ENCODE results near the gene NTM.

NTM gene

GRCh38 chr11:131375915-131376314, 5.5 kb downstream of the NTM start:
- H3K27me3 ChIP-seq (ENCODE audit: insufficient read depth, low read length) = no peaks in the 10 kb centered on the region
- H3K9ac ChIP-seq (ENCODE audit: low read length) = no peak overlapping the region
- no peaks in the 10 kb centered on the region for H3K79me2 ChIP-seq (ENCODE audit: insufficient read depth, low read length)
- no peak overlapping the region for H3K27ac ChIP-seq (ENCODE audit: low read depth, low read length, poor library complexity, severe bottlenecking)
- H3K4me1 ChIP-seq (ENCODE audit: insufficient read depth, low read length, severe bottlenecking) = no peaks in the 10 kb centered on the region
- H3K36me3 ChIP-seq (ENCODE audit: insufficient read depth, low read length) = no peaks in the 10 kb centered on the region
- H2AFZ ChIP-seq (ENCODE audit: low read length) = no peak overlapping the region
- H3K4me3 ChIP-seq (ENCODE audit: low read depth, low read length, poor library complexity, severe bottlenecking) = no peak overlapping the region
- no peaks in the 10 kb centered on the region for H3K9me2 ChIP-seq (ENCODE audit: low read depth, low read length)
- H3K9me3 ChIP-seq (ENCODE audit: low read length) = no peaks in the 10 kb centered on the region
- TF ChIP-seq EZH2 (IDR thresholded peaks at IDR 0.05; ENCODE audit: borderline replicate concordance, low read length) (no peak), CTCF (IDR thresholded peaks at IDR 0.05; ENCODE audit: low read length) (no peak)
- no peak overlapping the region for H3K4me2 ChIP-seq (ENCODE audit: low read length)
- H3F3A ChIP-seq (ENCODE audit: insufficient read depth, low read length) = no peaks in the 10 kb centered on the region
- H4K20me1 ChIP-seq (ENCODE audit: insufficient read depth, low read length) = no peaks in the 10 kb centered on the region

DNA sequence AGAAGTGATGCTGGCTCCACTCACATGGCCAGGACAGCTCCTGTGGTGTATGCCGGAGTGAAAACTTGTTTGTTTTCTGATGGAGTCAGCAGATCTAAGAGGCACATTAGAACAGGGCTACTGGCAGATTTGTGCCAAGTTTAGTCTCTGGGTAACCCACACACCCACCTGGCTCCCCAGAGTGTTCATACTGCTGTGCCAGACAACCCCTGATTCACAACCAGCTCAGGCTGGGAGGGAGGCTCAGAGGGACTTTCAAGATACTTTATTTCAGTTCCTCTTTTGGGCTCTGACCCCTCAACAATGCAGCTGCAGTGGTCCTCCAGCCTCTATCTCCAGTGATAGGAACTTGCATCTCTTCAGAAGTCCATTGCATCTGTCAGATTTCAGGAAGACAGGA, 8.5 kb downstream of the NTM start:
- no peaks in the 10 kb centered on the region for H3F3A ChIP-seq (ENCODE audit: insufficient read depth, low read length)

GRCh38 chr11:131385763-131386390, 15.5 kb downstream of the NTM start:
- Histone ChIP-seq H3K79me2 (ENCODE audit: insufficient read depth, low read length) (no peaks in the 10 kb centered on the region), H3K4me3 (ENCODE audit: low read depth, low read length, poor library complexity, severe bottlenecking) (no peak overlapping the region), H3K4me1 (ENCODE audit: insufficient read depth, low read length, severe bottlenecking) (no peaks in the 10 kb centered on the region), H3K4me2 (ENCODE audit: low read length) (no peak overlapping the region), H3K27me3 (ENCODE audit: insufficient read depth, low read length) (no peaks in the 10 kb centered on the region), H3K9me3 (ENCODE audit: low read length) (no peaks in the 10 kb centered on the region), H3K27ac (ENCODE audit: low read depth, low read length, poor library complexity, severe bottlenecking) (no peak overlapping the region), H3K36me3 (ENCODE audit: insufficient read depth, low read length) (no peaks in the 10 kb centered on the region), H2AFZ (ENCODE audit: low read length) (no peak overlapping the region), H3F3A (ENCODE audit: insufficient read depth, low read length) (no peaks in the 10 kb centered on the region), H4K20me1 (ENCODE audit: insufficient read depth, low read length) (no peaks in the 10 kb centered on the region), H3K9ac (ENCODE audit: low read length) (no peak overlapping the region), H3K9me2 (ENCODE audit: low read depth, low read length) (no peaks in the 10 kb centered on the region)
- TF ChIP-seq EZH2 (IDR thresholded peaks at IDR 0.05; ENCODE audit: borderline replicate concordance, low read length) (no peak), CTCF (IDR thresholded peaks at IDR 0.05; ENCODE audit: low read length) (no peak)

More for the DNA sequence above, 8.5 kb downstream of the NTM start:
- TF ChIP-seq CTCF (IDR thresholded peaks at IDR 0.05; ENCODE audit: low read length) = no peak
- TF ChIP-seq EZH2 (IDR thresholded peaks at IDR 0.05; ENCODE audit: borderline replicate concordance, low read length) = no peak
- no peaks in the 10 kb centered on the region for H3K79me2 ChIP-seq (ENCODE audit: insufficient read depth, low read length)
- no peak overlapping the region for H3K9ac ChIP-seq (ENCODE audit: low read length)
- no peaks in the 10 kb centered on the region for H3K9me2 ChIP-seq (ENCODE audit: low read depth, low read length)
- H3K36me3 ChIP-seq (ENCODE audit: insufficient read depth, low read length) = no peaks in the 10 kb centered on the region
- H3K4me1 ChIP-seq (ENCODE audit: insufficient read depth, low read length, severe bottlenecking) = no peaks in the 10 kb centered on the region
- H3K4me3 ChIP-seq (ENCODE audit: low read depth, low read length, poor library complexity, severe bottlenecking) = no peak overlapping the region
- no peaks in the 10 kb centered on the region for H3K27me3 ChIP-seq (ENCODE audit: insufficient read depth, low read length)
- no peak overlapping the region for H2AFZ ChIP-seq (ENCODE audit: low read length)
- no peak overlapping the region for H3K4me2 ChIP-seq (ENCODE audit: low read length)
- no peak overlapping the region for H3K27ac ChIP-seq (ENCODE audit: low read depth, low read length, poor library complexity, severe bottlenecking)
- H3K9me3 ChIP-seq (ENCODE audit: low read length) = no peaks in the 10 kb centered on the region
- H4K20me1 ChIP-seq (ENCODE audit: insufficient read depth, low read length) = no peaks in the 10 kb centered on the region

Measured in OCI-LY1 (cell line).